ENCODE data around the gene CPXM1.

- TF ChIP-seq, protein P1, sequence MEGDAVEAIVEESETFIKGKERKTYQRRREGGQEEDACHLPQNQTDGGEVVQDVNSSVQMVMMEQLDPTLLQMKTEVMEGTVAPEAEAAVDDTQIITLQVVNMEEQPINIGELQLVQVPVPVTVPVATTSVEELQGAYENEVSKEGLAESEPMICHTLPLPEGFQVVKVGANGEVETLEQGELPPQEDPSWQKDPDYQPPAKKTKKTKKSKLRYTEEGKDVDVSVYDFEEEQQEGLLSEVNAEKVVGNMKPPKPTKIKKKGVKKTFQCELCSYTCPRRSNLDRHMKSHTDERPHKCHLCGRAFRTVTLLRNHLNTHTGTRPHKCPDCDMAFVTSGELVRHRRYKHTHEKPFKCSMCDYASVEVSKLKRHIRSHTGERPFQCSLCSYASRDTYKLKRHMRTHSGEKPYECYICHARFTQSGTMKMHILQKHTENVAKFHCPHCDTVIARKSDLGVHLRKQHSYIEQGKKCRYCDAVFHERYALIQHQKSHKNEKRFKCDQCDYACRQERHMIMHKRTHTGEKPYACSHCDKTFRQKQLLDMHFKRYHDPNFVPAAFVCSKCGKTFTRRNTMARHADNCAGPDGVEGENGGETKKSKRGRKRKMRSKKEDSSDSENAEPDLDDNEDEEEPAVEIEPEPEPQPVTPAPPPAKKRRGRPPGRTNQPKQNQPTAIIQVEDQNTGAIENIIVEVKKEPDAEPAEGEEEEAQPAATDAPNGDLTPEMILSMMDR (IDR thresholded peaks at IDR 0.05), result no peak
- TF ChIP-seq POLR2A (IDR thresholded peaks at IDR 0.05), result no peak
- no peak for TF ChIP-seq POLR2AphosphoS5 (IDR thresholded peaks at IDR 0.05)
Measured at GRCh38 chr20:2800521-2801285, at the start of gene CPXM1.
